GM21367 (cell line): ENCODE results near the gene KRTAP9-1.
"Not testable (repeated sequence)": the region's sequence is repeated elsewhere in the genome, so short reads cannot be mapped to it uniquely, and the experiment has no call there.

ENCODE experiments used
- ATAC-seq: cut with Tn5 transposase; IDR thresholded peaks from one replicate; pipeline ENCODE4 v1.9.1; 2021; ENCODE audit not compliant: unreplicated experiment

KRTAP9-1 gene

GRCh38 chr17:41178843-41179616 is 10.7 kb upstream of the KRTAP9-1 start:
- ATAC-seq: no peak

GRCh38 chr17:41184480-41184961 is 5.2 kb upstream of the KRTAP9-1 start, which contains the start of gene KRTAP4-1:
Gene KRTAP4-1 (minus strand): TSS chr17:41184911. CDS start chr17:41184854, 57 bp downstream.
- no peak for ATAC-seq

GRCh38 chr17:41185001-41185400 is 4.7 kb upstream of the KRTAP9-1 start:
- no peak for ATAC-seq

- ATAC-seq: no peak
Observed at GRCh38 chr17:41186872-41187271, 2.8 kb upstream of the KRTAP9-1 start.

GRCh38 chr17:41190328-41190727 is 641 bp downstream of the KRTAP9-1 start:
- ATAC-seq: no peak

GRCh38 chr17:41196068-41196467 is 6.4 kb downstream of the KRTAP9-1 start:
- no peak for ATAC-seq

GRCh38 chr17:41199421-41200078 is 9.9 kb downstream of the KRTAP9-1 start:
- ATAC-seq: no peak

GRCh38 chr17:41211845-41212466 is 22.3 kb downstream of the KRTAP9-1 start:
- ATAC-seq: no peak

- no peak for ATAC-seq
Observed at GRCh38 chr17:41212524-41213169, 23.0 kb downstream of the KRTAP9-1 start.

GRCh38 chr17:41215681-41216080 is 26.0 kb downstream of the KRTAP9-1 start:
- no peak for ATAC-seq

GRCh38 chr17:41223821-41224220 is 34.1 kb downstream of the KRTAP9-1 start:
- ATAC-seq: no peak

- ATAC-seq: no peak
Observed at GRCh38 chr17:41226051-41226450, 36.4 kb downstream of the KRTAP9-1 start.

GRCh38 chr17:41226598-41227095 is 37.0 kb downstream of the KRTAP9-1 start, which contains the start of gene KRTAP9-2:
Gene KRTAP9-2 (plus strand): TSS chr17:41226648. CDS start chr17:41226655, 7 bp downstream.
- ATAC-seq: not testable (repeated sequence)

GRCh38 chr17:41230094-41230493 is 40.4 kb downstream of the KRTAP9-1 start:
- ATAC-seq: no peak

GRCh38 chr17:41231731-41232130 is 42.0 kb downstream of the KRTAP9-1 start:
- ATAC-seq: no peak

GRCh38 chr17:41232399-41233105 is 42.9 kb downstream of the KRTAP9-1 start, which contains the start of gene KRTAP9-3:
Gene KRTAP9-3 (plus strand): TSS chr17:41232449. CDS start chr17:41232502, 53 bp downstream.
- not testable (repeated sequence) for ATAC-seq

GRCh38 chr17:41237116-41237515 is 47.4 kb downstream of the KRTAP9-1 start:
- not testable (repeated sequence) for ATAC-seq

- ATAC-seq: not testable (repeated sequence)
Observed at GRCh38 chr17:41237949-41238437, 48.3 kb downstream of the KRTAP9-1 start, which contains the start of gene KRTAP9-8. Gene KRTAP9-8 (plus strand): TSS chr17:41237999. CDS start chr17:41238052, 53 bp downstream.
